Stimulated activated CD8-positive, alpha-beta memory T cell treated with anti-CD3 and anti-CD28 coated beads, Interleukin-12 subunit alpha, Interleukin-12 subunit beta, amount 100 ng/mL, for 4 hours (primary cell): ENCODE results near the gene APAF1.
"Not testable (repeated sequence)": the region's sequence is repeated elsewhere in the genome, so short reads cannot be mapped to it uniquely, and the experiment has no call there.

Source experiments
- DNase-seq: peaks from one replicate; pipeline ENCODE4 v3.0.0-alpha.2; 2020; ENCODE audit warnings: low read depth

Gene APAF1

DNA sequence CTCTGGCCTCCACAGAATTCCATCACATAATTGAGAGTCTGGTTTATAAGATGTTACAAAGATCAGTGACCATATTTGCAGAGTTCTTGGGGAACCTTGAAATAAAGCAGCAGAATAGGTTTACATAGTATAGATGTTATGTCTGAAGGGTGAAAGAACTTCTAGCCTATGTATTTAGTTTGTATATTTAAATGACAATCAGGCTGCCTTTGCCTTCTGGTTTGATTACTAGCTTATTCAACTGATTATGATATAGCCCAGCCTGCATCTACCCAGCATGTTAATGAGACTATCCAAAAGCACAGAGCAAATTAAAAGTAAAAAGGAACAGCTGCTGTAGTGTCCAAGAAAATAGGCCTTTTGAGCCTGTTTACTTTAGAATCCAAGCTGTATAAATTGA, 85.3 kb downstream of the APAF1 start:
- no peak for DNase-seq

- no peak for DNase-seq
These were observed 88.7 kb downstream of the APAF1 start for GRCh38 chr12:98733667-98734350.

GRCh38 chr12:98735821-98736220, 90.7 kb downstream of the APAF1 start:
- no peak for DNase-seq

DNA sequence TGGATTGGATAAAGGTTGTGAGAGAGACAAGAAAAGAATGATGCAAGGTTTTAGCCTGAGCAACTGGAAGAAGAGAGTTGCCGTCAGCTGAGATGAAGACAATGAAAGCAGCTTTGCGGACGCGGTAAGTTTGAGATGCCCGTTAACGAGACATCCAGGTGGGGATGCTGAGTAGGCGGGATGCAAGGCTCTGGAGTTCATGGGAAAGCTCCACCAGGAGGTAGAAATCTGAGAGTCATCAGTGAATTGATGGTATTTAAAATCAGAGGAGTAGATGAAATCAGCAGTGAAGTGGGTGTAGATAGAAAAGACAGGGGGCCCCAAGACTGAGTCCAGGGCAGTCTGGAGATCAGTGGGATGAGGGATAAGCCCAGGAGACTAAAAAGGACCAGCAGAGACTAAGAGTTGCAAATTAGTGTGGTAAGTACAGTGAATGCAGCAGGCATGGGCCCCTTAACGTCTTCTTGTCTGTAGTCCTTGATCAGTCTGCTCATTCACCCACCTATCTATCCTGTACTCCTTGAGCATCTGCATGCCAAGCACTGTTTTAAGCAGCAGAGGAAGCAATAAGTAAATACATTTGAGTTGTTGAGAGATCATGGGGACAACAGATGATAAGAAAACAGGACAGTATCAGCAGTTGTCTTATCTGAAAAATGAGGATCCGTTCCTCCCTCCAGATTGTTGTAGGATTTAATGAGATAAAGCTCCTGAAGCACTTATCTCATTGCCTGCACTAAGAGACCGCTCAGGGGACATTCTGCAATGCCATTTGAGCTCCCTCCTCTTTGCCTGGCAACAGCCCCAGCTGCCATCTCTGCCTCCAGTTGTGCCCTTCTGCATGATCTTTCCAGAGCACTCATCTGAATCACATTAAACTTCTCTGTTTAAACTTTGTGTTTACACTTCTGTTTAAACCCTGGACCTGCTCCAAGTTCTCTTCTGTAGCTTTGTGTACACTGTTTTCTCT, 91.5 kb downstream of the APAF1 start:
- DNase-seq, result no peak

DNA sequence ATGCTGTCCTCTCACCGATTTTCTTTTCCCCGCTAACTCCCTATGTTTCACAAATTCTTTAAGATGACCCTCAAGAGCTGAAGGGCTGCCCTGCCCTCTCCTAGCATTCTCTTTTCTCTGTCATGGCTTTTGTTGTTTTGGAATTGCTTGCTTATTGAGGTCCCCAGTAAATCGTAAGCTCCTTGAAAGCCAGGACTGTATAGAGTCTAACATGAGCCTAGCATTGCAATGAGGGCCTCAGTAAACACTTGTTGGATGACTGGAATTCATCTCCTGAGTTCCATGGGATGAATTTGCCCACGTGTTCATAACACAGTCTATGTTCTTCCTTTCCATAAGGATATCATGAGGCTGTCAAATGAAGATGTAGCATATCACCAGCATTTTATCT, 92.2 kb downstream of the APAF1 start:
- no peak for DNase-seq

DNA sequence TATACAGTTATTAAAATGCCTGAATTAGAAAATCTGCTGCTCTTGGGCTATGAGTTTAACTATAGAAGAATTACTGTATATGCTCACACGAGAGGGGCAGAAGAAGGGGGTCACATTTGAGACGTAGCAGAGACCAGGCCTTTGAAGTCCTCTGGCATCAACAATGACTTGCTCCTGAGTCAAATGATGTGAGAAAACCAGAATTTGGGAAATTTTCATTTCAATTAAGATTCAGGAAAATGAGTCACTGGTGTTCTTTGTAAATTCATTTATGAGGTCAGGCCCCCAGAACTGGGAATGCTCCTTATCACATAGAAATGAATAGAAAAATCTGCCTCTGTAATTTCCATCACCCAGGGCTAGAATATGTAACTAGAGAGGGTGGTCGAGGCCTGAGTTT, 92.9 kb downstream of the APAF1 start:
- DNase-seq, result no peak

GRCh38 chr12:98738539-98738938, 93.4 kb downstream of the APAF1 start:
- DNase-seq, result no peak

DNA sequence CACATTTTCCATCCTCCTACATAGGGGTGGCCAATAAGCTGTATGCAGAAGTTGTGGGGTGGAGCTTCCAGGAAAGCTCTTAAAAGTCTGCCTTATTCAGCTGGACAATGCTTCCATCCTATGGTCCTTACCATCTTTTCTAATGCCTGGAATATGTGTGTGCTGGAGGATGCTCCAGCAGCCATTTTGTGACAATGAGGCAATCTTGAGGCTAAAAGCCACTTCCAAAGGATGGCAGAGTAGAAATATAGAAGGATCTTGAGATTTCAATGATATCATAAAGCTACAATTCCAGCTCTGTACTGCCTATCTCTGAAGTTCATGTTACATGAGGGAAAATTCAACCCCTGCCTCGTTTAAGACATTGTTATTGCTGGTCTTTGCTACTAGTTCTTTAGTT, 95.7 kb downstream of the APAF1 start:
- no peak for DNase-seq

GRCh38 chr12:98741196-98741555, 96.1 kb downstream of the APAF1 start:
- DNase-seq, result no peak

DNA sequence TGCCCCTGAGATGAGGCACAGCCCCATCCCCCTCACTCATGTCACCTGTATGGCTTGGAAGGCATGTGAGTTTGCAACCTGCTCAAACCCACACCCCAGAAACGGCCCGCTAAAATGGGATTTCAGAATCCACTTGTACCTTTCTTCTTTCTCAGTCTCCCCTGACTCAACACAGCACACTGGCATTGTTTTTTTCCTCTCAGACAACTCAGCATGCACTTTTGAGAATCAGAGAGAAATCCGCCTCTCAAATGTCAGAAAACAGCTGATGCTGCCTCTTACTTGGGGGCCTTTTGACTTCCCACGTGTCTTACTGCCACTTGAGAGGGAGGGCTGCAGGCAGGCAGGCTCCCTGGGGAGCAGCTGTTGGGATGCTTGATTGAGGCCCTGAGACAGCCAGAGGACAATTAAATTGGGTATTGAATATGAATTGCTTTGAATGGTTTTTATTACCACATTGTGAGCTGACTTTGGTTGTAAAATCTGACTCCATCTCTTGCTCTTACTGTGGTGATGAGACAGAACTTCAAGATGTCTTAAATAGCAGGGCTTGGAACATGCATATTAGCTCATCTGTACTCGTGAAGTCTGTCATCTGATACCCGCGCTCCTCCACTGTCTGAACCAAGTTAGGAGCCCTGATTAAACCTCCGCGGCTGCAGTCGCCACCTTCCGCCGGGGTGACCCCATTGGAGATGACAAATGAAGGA, 96.6 kb downstream of the APAF1 start:
- DNase-seq, result no peak

- no peak for DNase-seq
These were observed 98.4 kb downstream of the APAF1 start for GRCh38 chr12:98743362-98743953.

DNA sequence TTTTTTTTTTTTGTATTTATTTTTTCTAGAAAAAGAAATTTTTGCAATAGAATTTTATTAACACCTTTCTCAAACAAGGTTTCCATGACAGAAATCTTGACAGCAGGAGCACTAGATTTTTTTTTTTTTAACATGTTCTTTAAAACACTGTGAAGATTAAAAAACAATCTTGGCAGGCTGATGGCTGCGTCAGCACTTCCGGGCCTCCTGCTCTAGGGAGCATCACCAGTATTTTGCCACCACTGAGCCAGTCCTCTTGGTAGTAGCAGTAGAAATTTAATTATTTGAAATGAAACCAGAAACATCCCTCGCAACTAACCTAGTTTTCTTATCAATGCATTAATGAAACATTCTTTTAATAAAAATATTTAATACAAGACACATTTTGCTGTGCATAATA, 99.6 kb downstream of the APAF1 start:
- no peak for DNase-seq

- DNase-seq, result no peak
These were observed 100.7 kb downstream of the APAF1 start for GRCh38 chr12:98745578-98746391.

DNA sequence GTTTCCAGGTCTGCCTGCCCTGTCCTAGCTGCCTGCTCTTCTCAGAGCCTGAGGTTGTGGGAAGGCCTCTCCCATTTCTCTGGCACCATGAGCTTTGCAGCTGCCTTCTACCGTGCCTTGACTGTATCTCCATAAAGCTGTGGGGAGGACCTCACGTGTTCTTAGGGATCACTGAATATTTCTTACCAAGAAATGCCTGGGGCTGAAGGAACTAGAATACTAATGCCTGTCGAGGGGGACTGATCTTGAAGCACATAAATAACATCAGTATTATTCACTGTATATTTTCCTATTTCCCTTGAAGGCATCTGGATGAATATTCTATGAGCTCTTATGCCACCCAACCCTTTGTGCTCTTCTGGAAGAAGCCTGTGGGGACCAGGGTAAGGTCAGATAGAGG, 103.4 kb downstream of the APAF1 start:
- DNase-seq, result no peak

DNA sequence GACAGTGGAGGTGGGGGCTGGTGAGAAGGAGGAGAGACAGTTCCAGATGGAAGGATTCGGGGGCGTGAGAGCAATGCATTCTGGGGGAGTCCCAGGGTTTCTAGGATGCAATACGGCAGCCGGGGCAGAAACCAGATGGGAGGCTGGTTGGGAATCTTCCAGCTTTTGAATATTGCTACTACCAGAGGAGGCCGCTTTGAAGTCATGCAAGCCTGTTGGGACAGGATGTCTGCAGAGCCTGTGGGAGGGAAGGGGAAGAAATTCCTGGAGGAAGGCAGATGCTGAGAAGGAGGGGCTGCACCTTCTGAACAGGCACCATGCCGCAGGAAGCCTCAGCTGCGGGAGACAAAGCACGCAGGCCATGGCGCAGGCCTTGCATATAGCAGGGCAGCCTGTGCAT, 105.4 kb downstream of the APAF1 start:
- DNase-seq, result no peak

GRCh38 chr12:98751580-98752115, 106.6 kb downstream of the APAF1 start:
- DNase-seq, result no peak

- DNase-seq, result no peak
These were observed 107.6 kb downstream of the APAF1 start for GRCh38 chr12:98752726-98753125.

GRCh38 chr12:98754095-98754494, 109.0 kb downstream of the APAF1 start:
- no peak for DNase-seq

DNA sequence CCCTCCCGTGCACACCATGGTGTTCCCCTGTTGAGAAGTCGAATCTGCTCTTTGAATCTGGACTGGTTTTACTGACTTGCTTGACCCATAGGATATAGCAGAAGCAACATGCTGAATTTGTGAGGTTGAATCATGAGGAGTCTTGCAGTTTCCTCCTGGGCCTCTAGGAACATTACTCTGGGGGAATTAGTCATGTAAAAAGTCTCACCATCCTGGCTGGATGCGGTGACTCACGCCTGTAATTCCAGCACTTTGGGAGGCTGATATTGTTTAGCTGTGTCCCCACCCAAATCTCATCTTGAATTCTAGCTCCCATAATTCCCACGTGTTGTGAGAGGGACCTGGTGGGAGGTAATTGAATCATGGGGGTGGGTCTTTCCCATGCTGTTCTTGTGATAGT, 110.8 kb downstream of the APAF1 start:
- DNase-seq, result not testable (repeated sequence)

DNA sequence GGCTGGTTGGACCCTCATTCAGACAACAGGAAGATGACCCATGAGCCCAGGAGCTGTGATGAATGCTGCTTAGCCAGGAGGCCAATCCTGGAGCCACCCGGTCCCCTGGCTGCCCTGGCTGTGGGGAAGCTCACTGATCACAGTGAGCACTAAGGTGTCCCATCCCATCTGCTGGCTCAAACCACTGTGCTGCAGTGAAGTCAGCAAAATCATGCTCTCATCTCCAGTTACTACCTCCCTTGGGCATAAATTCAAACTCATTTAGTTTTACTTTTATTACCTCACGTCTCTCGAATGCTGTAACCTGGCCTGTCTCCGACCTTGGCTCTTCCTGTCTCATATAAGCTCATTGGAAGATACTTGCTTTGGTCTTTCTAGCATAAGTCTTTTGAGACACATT, 112.4 kb downstream of the APAF1 start:
- no peak for DNase-seq

GRCh38 chr12:98758331-98758730, 113.2 kb downstream of the APAF1 start:
- DNase-seq, result no peak
